ENCODE data around the gene PLB1.

- TF ChIP-seq CTCF (IDR thresholded peaks at IDR 0.05) (no peak), POLR2A (IDR thresholded peaks at IDR 0.05) (no peak)
Observed at GRCh38 chr2:28680657-28681056, 184.8 kb downstream of the PLB1 start.

Measured in adrenal gland (tissue), 5 donors.